HEK293 (cell line): ENCODE measurements around the gene DNASE2B.

ENCODE experiments used
- CTCF ChIA-PET: fragments of 350-600 bp; formaldehyde crosslinking; extraction: SDS; loops from one replicate; lab custom pipeline; 2021; ENCODE audit warnings: antibody characterized with exemption; lab: Yijun Ruan, JAX
- POLR2A ChIA-PET: fragments of 300-600 bp; formaldehyde crosslinking; extraction: SDS; loops from one replicate; lab custom pipeline; 2020; ENCODE audit warnings: antibody characterized with exemption, inconsistent platforms; lab: Yijun Ruan, JAX
- H3K27ac ChIP-seq: fragments of 200-500 bp; sonication (Bioruptor generic); 2 replicates; pipeline ENCODE4 v1.5.1; 2014; ENCODE audit warnings: low read depth, low read length, control low read depth, inconsistent platforms; ENCODE audit errors: extremely low read depth
- H3K36me3 ChIP-seq, 2 experiments: fragments of 200-500 bp in 1 of 2; sonication (Bioruptor generic) in 1 of 2; 1 replicate in 1 of 2; 2 replicates in 1 of 2; pipeline ENCODE4 v1.5.1; 2014 to 2017; ENCODE audit warnings: inconsistent platforms in 2 of 2, low read length in 2 of 2; ENCODE audit not compliant: control insufficient read depth in 2 of 2, insufficient read depth in 1 of 2
- H3K4me1 ChIP-seq: fragments of 200-500 bp; sonication (Bioruptor generic); 2 replicates; pipeline ENCODE4 v1.5.1; 2014; ENCODE audit warnings: mild to moderate bottlenecking, low read length, inconsistent platforms; ENCODE audit not compliant: control insufficient read depth, insufficient read depth
- H3K4me3 ChIP-seq: 2 replicates; pipeline ENCODE4 v1.5.1; 2011; ENCODE audit warnings: low read depth, mild to moderate bottlenecking, control low read depth, low read length, moderate library complexity
- H3K9me3 ChIP-seq: fragments of 200-500 bp; sonication (Bioruptor generic); 2 replicates; pipeline ENCODE4 v1.5.1; 2014; ENCODE audit warnings: low read depth, low read length, inconsistent platforms; ENCODE audit not compliant: control insufficient read depth, insufficient read depth
- IKZF3 ChIP-seq: fragments of 450-650 bp; IDR thresholded peaks from 2 replicates; pipeline ENCODE4 v1.5.0; 2018; ENCODE audit warnings: missing biosample characterization, mild to moderate bottlenecking, missing genetic modification characterization, moderate library complexity
- OVOL3 ChIP-seq: fragments of 450-650 bp; formaldehyde crosslinking; IDR thresholded peaks from 2 replicates; pipeline ENCODE4 v1.5.1; 2016; ENCODE audit warnings: missing biosample characterization, missing genetic modification characterization
- PRDM1 ChIP-seq: fragments of 450-650 bp; formaldehyde crosslinking; IDR thresholded peaks from 2 replicates; pipeline ENCODE4; 2016; ENCODE audit warnings: missing biosample characterization, missing genetic modification characterization
- SCRT1 ChIP-seq: fragments of 450-650 bp; formaldehyde crosslinking; IDR thresholded peaks from 2 replicates; pipeline ENCODE4 v1.5.1; 2016; ENCODE audit warnings: missing biosample characterization, missing genetic modification characterization, borderline replicate concordance
- ZNF133 ChIP-seq: fragments of 450-650 bp; formaldehyde crosslinking; IDR thresholded peaks from 2 replicates; pipeline ENCODE4 v1.5.1; 2016; ENCODE audit warnings: missing biosample characterization, missing genetic modification characterization
- ZNF211 ChIP-seq: fragments of 450-650 bp; formaldehyde crosslinking; IDR thresholded peaks from 2 replicates; pipeline ENCODE4 v1.5.1; 2016; ENCODE audit warnings: low read depth, missing biosample characterization, missing genetic modification characterization
- ZNF223 ChIP-seq: fragments of 450-650 bp; formaldehyde crosslinking; IDR thresholded peaks from 2 replicates; pipeline ENCODE4 v1.5.1; 2016; ENCODE audit warnings: missing biosample characterization, missing genetic modification characterization
- ZNF24 ChIP-seq: fragments of 450-650 bp; formaldehyde crosslinking; IDR thresholded peaks from 2 replicates; pipeline ENCODE4 v1.5.1; 2016; ENCODE audit warnings: missing biosample characterization, missing genetic modification characterization
- ZNF335 ChIP-seq: fragments of 450-650 bp; formaldehyde crosslinking; conservative IDR thresholded peaks from 2 replicates; pipeline ENCODE4 v1.5.1; 2016; ENCODE audit warnings: missing biosample characterization, missing genetic modification characterization
- ZNF366 ChIP-seq: fragments of 450-650 bp; formaldehyde crosslinking; conservative IDR thresholded peaks from 2 replicates; pipeline ENCODE4 v1.5.1; 2016; ENCODE audit warnings: missing biosample characterization, missing genetic modification characterization
- ZNF473 ChIP-seq: fragments of 450-650 bp; formaldehyde crosslinking; IDR thresholded peaks from 2 replicates; pipeline ENCODE4 v1.5.1; 2017; ENCODE audit warnings: missing biosample characterization, missing genetic modification characterization
- ZNF48 ChIP-seq: fragments of 450-650 bp; formaldehyde crosslinking; IDR thresholded peaks from 2 replicates; pipeline ENCODE4 v1.5.1; 2016; ENCODE audit warnings: missing biosample characterization, missing genetic modification characterization
- ZNF521 ChIP-seq: fragments of 450-650 bp; formaldehyde crosslinking; IDR thresholded peaks from 2 replicates; pipeline ENCODE4 v1.5.1; 2017; ENCODE audit warnings: missing biosample characterization, mild to moderate bottlenecking, missing genetic modification characterization
- ZNF561 ChIP-seq: fragments of 450-650 bp; IDR thresholded peaks from 2 replicates; pipeline ENCODE4 v1.5.1; 2018; ENCODE audit warnings: missing biosample characterization, missing genetic modification characterization, borderline replicate concordance
- ZNF629 ChIP-seq: fragments of 450-650 bp; formaldehyde crosslinking; IDR thresholded peaks from 2 replicates; pipeline ENCODE4 v1.5.1; 2017; ENCODE audit warnings: missing biosample characterization, missing genetic modification characterization
- ZNF654 ChIP-seq: fragments of 450-650 bp; formaldehyde crosslinking; IDR thresholded peaks from 2 replicates; pipeline ENCODE4 v1.5.1; 2016; ENCODE audit warnings: low read depth, missing biosample characterization, missing genetic modification characterization
- ZNF660 ChIP-seq: fragments of 450-650 bp; IDR thresholded peaks from 2 replicates; pipeline ENCODE4 v1.5.1; 2018; ENCODE audit warnings: missing biosample characterization, mild to moderate bottlenecking, missing genetic modification characterization
- TF ChIP-seq, protein P1 (sequence below): IDR thresholded peaks from 2 replicates; pipeline ENCODE4 v1.6.1; 2011; ENCODE audit warnings: mild to moderate bottlenecking, low read depth, low read length, borderline replicate concordance
- TF ChIP-seq, protein P2 (sequence below): fragments of 450-650 bp; formaldehyde crosslinking; IDR thresholded peaks from 2 replicates; pipeline ENCODE4 v1.5.1; 2016; ENCODE audit warnings: missing biosample characterization, missing genetic modification characterization
- TF ChIP-seq, protein P3 (sequence below): fragments of 450-650 bp; formaldehyde crosslinking; IDR thresholded peaks from 2 replicates; pipeline ENCODE4 v1.5.1; 2016; ENCODE audit warnings: missing biosample characterization, missing genetic modification characterization
- TF ChIP-seq, protein P4 (sequence below): fragments of 450-650 bp; formaldehyde crosslinking; IDR thresholded peaks from 2 replicates; pipeline ENCODE4 v1.5.1; 2016; ENCODE audit warnings: missing biosample characterization, missing genetic modification characterization
- TF ChIP-seq, protein P5 (sequence below): fragments of 450-650 bp; formaldehyde crosslinking; IDR thresholded peaks from 2 replicates; pipeline ENCODE4 v1.5.1; 2016; ENCODE audit warnings: missing biosample characterization, missing genetic modification characterization

The DNASE2B gene

DNA sequence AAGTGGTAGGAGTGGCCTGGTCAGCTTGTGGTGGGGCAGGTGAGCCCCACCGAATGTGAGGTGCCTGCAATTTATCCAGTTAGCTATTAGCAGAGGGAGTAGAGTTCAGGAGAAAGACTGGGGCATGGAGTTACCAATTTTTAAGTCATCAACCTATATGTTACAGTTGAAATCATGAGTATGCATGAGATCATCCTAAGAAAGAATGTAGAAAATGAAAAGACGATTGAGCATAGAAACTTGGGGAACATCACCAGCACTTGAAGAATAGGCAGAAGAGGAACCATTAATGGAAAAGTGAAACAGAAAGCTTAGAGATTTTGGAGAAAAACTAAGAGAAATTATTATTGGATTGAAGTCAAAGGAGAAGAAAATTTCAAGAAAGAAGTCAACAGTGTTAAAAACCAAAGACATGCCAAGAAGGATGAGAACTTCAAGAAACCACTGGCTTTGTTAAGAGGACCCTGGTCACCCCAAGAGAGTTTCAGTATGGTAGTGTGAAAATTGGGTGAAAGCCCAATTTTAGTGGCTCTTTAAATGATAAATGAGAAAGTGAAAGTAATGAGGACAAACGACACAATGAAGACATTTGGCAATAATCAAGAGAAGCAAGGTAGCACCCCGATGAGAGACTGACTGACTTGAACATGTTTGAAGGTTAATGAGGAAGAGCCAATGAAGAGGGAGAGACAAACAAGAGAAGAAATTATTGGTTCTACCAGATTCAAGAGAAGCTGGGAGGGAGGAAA is 36.7 kb downstream of the DNASE2B start:
- Histone ChIP-seq H3K9me3 (no peaks in the 10 kb centered on the region), H3K27ac (no peak overlapping the region), H3K36me3 (no peaks in the 10 kb centered on the region), H3K4me1 (no peaks in the 10 kb centered on the region), H3K4me3 (no peak overlapping the region)
- 0 out of 2 replicates have a peak, but pooled peaks have one; percentile 18 for TF ChIP-seq PRDM1 (tag by site-specific recombination)
- TF ChIP-seq IKZF3 (tag by site-specific recombination) = no peak
- ChIA-PET POLR2A (interaction anchor here (0.7 kb wide), 1 partner anchor 293 kb away, joined by 8 read pairs; no protein-coding TSS in a partner anchor), CTCF (interaction anchor here (0.5 to 3.1 kb wide), 10 partner anchors 10 to 398 kb away, joined by 3 to 17 read pairs (median 4); no protein-coding TSS in a partner anchor)

DNA sequence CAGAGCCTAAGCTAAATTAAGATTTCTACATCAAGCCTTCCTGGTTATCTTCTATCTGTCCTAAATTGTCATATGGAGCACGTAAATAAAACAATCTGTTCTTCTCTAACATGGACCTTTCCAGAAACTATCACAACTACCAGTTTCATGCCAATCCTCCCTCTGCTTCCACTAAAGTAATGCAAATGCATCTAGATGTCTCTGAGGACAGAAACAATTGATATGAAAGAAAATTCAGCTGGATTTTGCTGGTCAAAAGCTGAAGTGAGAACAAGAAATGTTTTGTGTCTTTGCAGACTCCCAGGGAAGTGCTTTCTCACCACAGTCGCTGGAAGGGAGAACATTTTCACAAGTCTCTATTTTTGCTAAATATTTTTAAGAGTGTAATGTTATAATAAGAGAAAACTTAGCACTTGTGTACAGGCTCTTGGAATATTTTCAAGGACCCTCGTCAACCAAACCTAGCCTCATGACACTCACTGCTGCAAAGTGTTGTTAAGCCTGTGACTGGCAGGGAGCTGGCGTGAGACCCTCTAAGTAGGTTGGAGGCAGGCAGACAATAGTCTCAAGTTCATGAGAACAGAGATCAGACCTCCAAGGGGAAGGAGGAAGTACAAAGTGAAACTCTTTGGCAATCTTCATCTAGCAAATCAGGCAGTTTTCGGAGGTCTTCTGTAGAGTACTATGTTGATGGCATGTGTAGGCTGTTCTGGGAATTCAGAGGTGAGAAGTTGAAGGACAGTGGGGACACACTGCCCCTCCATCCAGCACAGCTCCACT is 38.8 kb downstream of the DNASE2B start:
- ChIA-PET CTCF (interaction anchor here (0.6 to 1.6 kb wide), 4 partner anchors 28 to 885 kb away, joined by 3 read pairs; no protein-coding TSS in a partner anchor), POLR2A (no interaction called here)
- Histone ChIP-seq H3K4me1 (no peaks in the 10 kb centered on the region), H3K9me3 (no peaks in the 10 kb centered on the region), H3K27ac (no peak overlapping the region), H3K36me3 (no peaks in the 10 kb centered on the region), H3K4me3 (no peak overlapping the region)
- TF ChIP-seq ZNF561 (tag by site-specific recombination) = no peak
- no peak for TF ChIP-seq ZNF521
- TF ChIP-seq, protein P1, sequence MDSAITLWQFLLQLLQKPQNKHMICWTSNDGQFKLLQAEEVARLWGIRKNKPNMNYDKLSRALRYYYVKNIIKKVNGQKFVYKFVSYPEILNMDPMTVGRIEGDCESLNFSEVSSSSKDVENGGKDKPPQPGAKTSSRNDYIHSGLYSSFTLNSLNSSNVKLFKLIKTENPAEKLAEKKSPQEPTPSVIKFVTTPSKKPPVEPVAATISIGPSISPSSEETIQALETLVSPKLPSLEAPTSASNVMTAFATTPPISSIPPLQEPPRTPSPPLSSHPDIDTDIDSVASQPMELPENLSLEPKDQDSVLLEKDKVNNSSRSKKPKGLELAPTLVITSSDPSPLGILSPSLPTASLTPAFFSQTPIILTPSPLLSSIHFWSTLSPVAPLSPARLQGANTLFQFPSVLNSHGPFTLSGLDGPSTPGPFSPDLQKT = no peak
- TF ChIP-seq ZNF335 (tag by site-specific recombination) = no peak
- no peak for TF ChIP-seq ZNF211
- no peak for TF ChIP-seq ZNF473

DNA sequence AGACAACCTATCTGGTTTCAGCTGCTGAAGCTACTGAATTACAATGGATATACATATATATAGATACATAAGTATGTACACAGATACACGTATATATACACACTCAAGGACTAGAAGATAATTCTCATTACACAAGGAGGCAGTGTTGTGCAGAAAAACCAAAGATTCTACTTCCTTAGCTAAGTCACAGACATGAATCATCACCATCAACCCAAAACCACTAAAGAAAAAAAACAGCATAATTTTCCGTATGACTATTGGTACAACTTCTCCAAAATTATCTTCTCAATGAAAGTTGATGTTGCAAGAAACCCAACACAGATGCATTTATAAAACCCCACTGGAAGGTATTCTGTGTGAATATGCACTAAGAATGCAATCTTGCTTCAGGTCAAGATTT is 44.0 kb downstream of the DNASE2B start:
- Histone ChIP-seq H3K36me3 (no peaks in the 10 kb centered on the region), H3K9me3 (no peaks in the 10 kb centered on the region), H3K4me3 (no peak overlapping the region), H3K4me1 (no peaks in the 10 kb centered on the region), H3K27ac (no peak overlapping the region)
- ChIA-PET CTCF (interaction anchor here (0.5 to 3.5 kb wide), 21 partner anchors 9 to 681 kb away, joined by 3 to 29 read pairs (median 3); no protein-coding TSS in a partner anchor), POLR2A (no interaction called here)
- TF ChIP-seq, protein P2, sequence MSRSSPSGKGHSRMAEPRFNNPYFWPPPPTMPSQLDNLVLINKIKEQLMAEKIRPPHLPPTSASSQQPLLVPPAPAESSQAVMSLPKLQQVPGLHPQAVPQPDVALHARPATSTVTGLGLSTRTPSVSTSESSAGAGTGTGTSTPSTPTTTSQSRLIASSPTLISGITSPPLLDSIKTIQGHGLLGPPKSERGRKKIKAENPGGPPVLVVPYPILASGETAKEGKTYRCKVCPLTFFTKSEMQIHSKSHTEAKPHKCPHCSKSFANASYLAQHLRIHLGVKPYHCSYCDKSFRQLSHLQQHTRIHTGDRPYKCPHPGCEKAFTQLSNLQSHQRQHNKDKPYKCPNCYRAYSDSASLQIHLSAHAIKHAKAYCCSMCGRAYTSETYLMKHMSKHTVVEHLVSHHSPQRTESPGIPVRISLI (tag by site-specific recombination) = peak; percentile 33; the same call in 1 of the 2 replicates
- TF ChIP-seq ZNF629 (tag by site-specific recombination) (no peak), ZNF223 (tag by site-specific recombination) (no peak), ZNF473 (no peak), ZNF366 (tag by site-specific recombination) (no peak), ZNF654 (tag by site-specific recombination) (peak; percentile 70), SCRT1 (tag by site-specific recombination) (no peak), ZNF133 (tag by site-specific recombination) (no peak), OVOL3 (tag by site-specific recombination) (no peak), ZNF48 (no peak), ZNF660 (tag by site-specific recombination) (no peak), ZNF24 (tag by site-specific recombination) (no peak)
- TF ChIP-seq, protein P3, sequence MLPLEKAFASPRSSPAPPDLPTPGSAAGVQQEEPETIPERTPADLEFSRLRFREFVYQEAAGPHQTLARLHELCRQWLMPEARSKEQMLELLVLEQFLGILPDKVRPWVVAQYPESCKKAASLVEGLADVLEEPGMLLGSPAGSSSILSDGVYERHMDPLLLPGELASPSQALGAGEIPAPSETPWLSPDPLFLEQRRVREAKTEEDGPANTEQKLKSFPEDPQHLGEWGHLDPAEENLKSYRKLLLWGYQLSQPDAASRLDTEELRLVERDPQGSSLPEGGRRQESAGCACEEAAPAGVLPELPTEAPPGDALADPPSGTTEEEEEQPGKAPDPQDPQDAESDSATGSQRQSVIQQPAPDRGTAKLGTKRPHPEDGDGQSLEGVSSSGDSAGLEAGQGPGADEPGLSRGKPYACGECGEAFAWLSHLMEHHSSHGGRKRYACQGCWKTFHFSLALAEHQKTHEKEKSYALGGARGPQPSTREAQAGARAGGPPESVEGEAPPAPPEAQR (tag by site-specific recombination) = no peak
- TF ChIP-seq, protein P4, sequence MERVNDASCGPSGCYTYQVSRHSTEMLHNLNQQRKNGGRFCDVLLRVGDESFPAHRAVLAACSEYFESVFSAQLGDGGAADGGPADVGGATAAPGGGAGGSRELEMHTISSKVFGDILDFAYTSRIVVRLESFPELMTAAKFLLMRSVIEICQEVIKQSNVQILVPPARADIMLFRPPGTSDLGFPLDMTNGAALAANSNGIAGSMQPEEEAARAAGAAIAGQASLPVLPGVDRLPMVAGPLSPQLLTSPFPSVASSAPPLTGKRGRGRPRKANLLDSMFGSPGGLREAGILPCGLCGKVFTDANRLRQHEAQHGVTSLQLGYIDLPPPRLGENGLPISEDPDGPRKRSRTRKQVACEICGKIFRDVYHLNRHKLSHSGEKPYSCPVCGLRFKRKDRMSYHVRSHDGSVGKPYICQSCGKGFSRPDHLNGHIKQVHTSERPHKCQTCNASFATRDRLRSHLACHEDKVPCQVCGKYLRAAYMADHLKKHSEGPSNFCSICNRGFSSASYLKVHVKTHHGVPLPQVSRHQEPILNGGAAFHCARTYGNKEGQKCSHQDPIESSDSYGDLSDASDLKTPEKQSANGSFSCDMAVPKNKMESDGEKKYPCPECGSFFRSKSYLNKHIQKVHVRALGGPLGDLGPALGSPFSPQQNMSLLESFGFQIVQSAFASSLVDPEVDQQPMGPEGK = no peak
- TF ChIP-seq, protein P5, sequence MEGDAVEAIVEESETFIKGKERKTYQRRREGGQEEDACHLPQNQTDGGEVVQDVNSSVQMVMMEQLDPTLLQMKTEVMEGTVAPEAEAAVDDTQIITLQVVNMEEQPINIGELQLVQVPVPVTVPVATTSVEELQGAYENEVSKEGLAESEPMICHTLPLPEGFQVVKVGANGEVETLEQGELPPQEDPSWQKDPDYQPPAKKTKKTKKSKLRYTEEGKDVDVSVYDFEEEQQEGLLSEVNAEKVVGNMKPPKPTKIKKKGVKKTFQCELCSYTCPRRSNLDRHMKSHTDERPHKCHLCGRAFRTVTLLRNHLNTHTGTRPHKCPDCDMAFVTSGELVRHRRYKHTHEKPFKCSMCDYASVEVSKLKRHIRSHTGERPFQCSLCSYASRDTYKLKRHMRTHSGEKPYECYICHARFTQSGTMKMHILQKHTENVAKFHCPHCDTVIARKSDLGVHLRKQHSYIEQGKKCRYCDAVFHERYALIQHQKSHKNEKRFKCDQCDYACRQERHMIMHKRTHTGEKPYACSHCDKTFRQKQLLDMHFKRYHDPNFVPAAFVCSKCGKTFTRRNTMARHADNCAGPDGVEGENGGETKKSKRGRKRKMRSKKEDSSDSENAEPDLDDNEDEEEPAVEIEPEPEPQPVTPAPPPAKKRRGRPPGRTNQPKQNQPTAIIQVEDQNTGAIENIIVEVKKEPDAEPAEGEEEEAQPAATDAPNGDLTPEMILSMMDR = no peak
